Measurements from ENCODE around the gene GFOD1. TPM values are rescaled to one million over a fixed set of nuclear protein-coding genes. Genes with fewer than 3 reads are reported as not detected.

GFOD1 gene
- total and polyA plus RNA-seq, 4 donors = 9.4 to 30.6 (median 17.6) TPM

GRCh38 chr6:13378669-13379590 is 108.5 kb downstream of the GFOD1 start:
- Histone ChIP-seq H3K27ac (ENCODE audit: low read depth, low read length) (no peak overlapping the region), H3K27me3 (ENCODE audit: control insufficient read depth, insufficient read depth, low read length) (no peaks in the 10 kb centered on the region), H3K4me3 (ENCODE audit: low read depth, low read length) (no peak overlapping the region), H3K36me3 (ENCODE audit: control insufficient read depth, insufficient read depth, low read length) (no peaks in the 10 kb centered on the region), H3K4me1 (ENCODE audit: control insufficient read depth, insufficient read depth, low read length) (peaks cover 15% of the 10 kb centered on the region), H3K9me3 (ENCODE audit: control insufficient read depth, insufficient read depth, low read length) (no peaks in the 10 kb centered on the region)
- WGBS (ENCODE audit: insufficient coverage) = 87% methylated on average over 6 of the region's 9 CpGs
- no peak for DNase-seq (ENCODE audit: low read depth in 4 of 6, low spot score in 6 of 6)

- Histone ChIP-seq H3K36me3 (ENCODE audit: control insufficient read depth, insufficient read depth, low read length) (no peaks in the 10 kb centered on the region), H3K27me3 (ENCODE audit: control insufficient read depth, insufficient read depth, low read length) (no peaks in the 10 kb centered on the region), H3K27ac (ENCODE audit: low read depth, low read length) (no peak overlapping the region), H3K9me3 (ENCODE audit: control insufficient read depth, insufficient read depth, low read length) (no peaks in the 10 kb centered on the region), H3K4me3 (ENCODE audit: low read depth, low read length) (no peak overlapping the region), H3K4me1 (ENCODE audit: control insufficient read depth, insufficient read depth, low read length) (peaks cover 21% of the 10 kb centered on the region)
- 87% methylated on average over 2 of the region's 2 CpGs for WGBS (ENCODE audit: insufficient coverage)
- no peak for DNase-seq (ENCODE audit: low read depth in 4 of 6, low spot score in 6 of 6)
Observed at GRCh38 chr6:13377054-13377758, 110.2 kb downstream of the GFOD1 start.

- WGBS (ENCODE audit: insufficient coverage) = 97% methylated on average over 7 of the region's 9 CpGs
- no peak for DNase-seq (ENCODE audit: low read depth in 4 of 6, low spot score in 6 of 6)
Observed at GRCh38 chr6:13375360-13375878, 112.0 kb downstream of the GFOD1 start.

GRCh38 chr6:13373919-13374318 is 113.5 kb downstream of the GFOD1 start:
- H3K4me1 ChIP-seq (ENCODE audit: control insufficient read depth, insufficient read depth, low read length) = peaks cover 11% of the 10 kb centered on the region
- DNase-seq (ENCODE audit: low read depth in 4 of 6, low spot score in 6 of 6) = no peak
- H3K27ac ChIP-seq (ENCODE audit: low read depth, low read length) = no peak overlapping the region
- no peaks in the 10 kb centered on the region for H3K27me3 ChIP-seq (ENCODE audit: control insufficient read depth, insufficient read depth, low read length)
- no peaks in the 10 kb centered on the region for H3K9me3 ChIP-seq (ENCODE audit: control insufficient read depth, insufficient read depth, low read length)
- no peak overlapping the region for H3K4me3 ChIP-seq (ENCODE audit: low read depth, low read length)
- WGBS (ENCODE audit: insufficient coverage) = no CpG with 5 or more reads among the region's 1 CpG
- H3K36me3 ChIP-seq (ENCODE audit: control insufficient read depth, insufficient read depth, low read length) = no peaks in the 10 kb centered on the region

More at GRCh38 chr6:13375360-13375878, 112.0 kb downstream of the GFOD1 start:
- H3K4me3 ChIP-seq (ENCODE audit: low read depth, low read length) = no peak overlapping the region
- no peaks in the 10 kb centered on the region for H3K36me3 ChIP-seq (ENCODE audit: control insufficient read depth, insufficient read depth, low read length)
- no peaks in the 10 kb centered on the region for H3K27me3 ChIP-seq (ENCODE audit: control insufficient read depth, insufficient read depth, low read length)
- no peak overlapping the region for H3K27ac ChIP-seq (ENCODE audit: low read depth, low read length)
- H3K4me1 ChIP-seq (ENCODE audit: control insufficient read depth, insufficient read depth, low read length) = peaks cover 13% of the 10 kb centered on the region
- no peaks in the 10 kb centered on the region for H3K9me3 ChIP-seq (ENCODE audit: control insufficient read depth, insufficient read depth, low read length)

GRCh38 chr6:13373488-13373886 is 113.9 kb downstream of the GFOD1 start:
- Histone ChIP-seq H3K36me3 (ENCODE audit: control insufficient read depth, insufficient read depth, low read length) (no peaks in the 10 kb centered on the region), H3K27me3 (ENCODE audit: control insufficient read depth, insufficient read depth, low read length) (no peaks in the 10 kb centered on the region), H3K27ac (ENCODE audit: low read depth, low read length) (no peak overlapping the region), H3K9me3 (ENCODE audit: control insufficient read depth, insufficient read depth, low read length) (no peaks in the 10 kb centered on the region), H3K4me1 (ENCODE audit: control insufficient read depth, insufficient read depth, low read length) (peaks cover 11% of the 10 kb centered on the region), H3K4me3 (ENCODE audit: low read depth, low read length) (no peak overlapping the region)
- no CpG with 5 or more reads among the region's 1 CpG for WGBS (ENCODE audit: insufficient coverage)
- no peak for DNase-seq (ENCODE audit: low read depth in 4 of 6, low spot score in 6 of 6)

GRCh38 chr6:13372688-13373487 is 114.5 kb downstream of the GFOD1 start:
- Histone ChIP-seq H3K4me3 (ENCODE audit: low read depth, low read length) (no peak overlapping the region), H3K27me3 (ENCODE audit: control insufficient read depth, insufficient read depth, low read length) (no peaks in the 10 kb centered on the region), H3K4me1 (ENCODE audit: control insufficient read depth, insufficient read depth, low read length) (peaks cover 14% of the 10 kb centered on the region), H3K36me3 (ENCODE audit: control insufficient read depth, insufficient read depth, low read length) (no peaks in the 10 kb centered on the region), H3K9me3 (ENCODE audit: control insufficient read depth, insufficient read depth, low read length) (no peaks in the 10 kb centered on the region), H3K27ac (ENCODE audit: low read depth, low read length) (no peak overlapping the region)
- no peak for DNase-seq (ENCODE audit: low read depth in 4 of 6, low spot score in 6 of 6)
- 79% methylated on average over 7 of the region's 9 CpGs for WGBS (ENCODE audit: insufficient coverage)

GRCh38 chr6:13372076-13372475 is 115.3 kb downstream of the GFOD1 start:
- peak in 1 of 6 donors; percentile 79 for DNase-seq (ENCODE audit: low read depth in 4 of 6, low spot score in 6 of 6)
- no peak overlapping the region for H3K4me3 ChIP-seq (ENCODE audit: low read depth, low read length)
- H3K27ac ChIP-seq (ENCODE audit: low read depth, low read length) = no peak overlapping the region
- no peaks in the 10 kb centered on the region for H3K27me3 ChIP-seq (ENCODE audit: control insufficient read depth, insufficient read depth, low read length)
- peaks cover 22% of the 10 kb centered on the region for H3K4me1 ChIP-seq (ENCODE audit: control insufficient read depth, insufficient read depth, low read length)
- H3K36me3 ChIP-seq (ENCODE audit: control insufficient read depth, insufficient read depth, low read length) = no peaks in the 10 kb centered on the region
- H3K9me3 ChIP-seq (ENCODE audit: control insufficient read depth, insufficient read depth, low read length) = no peaks in the 10 kb centered on the region
- 30% methylated on average over 4 of the region's 6 CpGs for WGBS (ENCODE audit: insufficient coverage)

- no peak for DNase-seq (ENCODE audit: low read depth in 4 of 6, low spot score in 6 of 6)
- Histone ChIP-seq H3K36me3 (ENCODE audit: control insufficient read depth, insufficient read depth, low read length) (no peaks in the 10 kb centered on the region), H3K4me3 (ENCODE audit: low read depth, low read length) (no peak overlapping the region), H3K27ac (ENCODE audit: low read depth, low read length) (no peak overlapping the region), H3K4me1 (ENCODE audit: control insufficient read depth, insufficient read depth, low read length) (peaks cover 22% of the 10 kb centered on the region), H3K9me3 (ENCODE audit: control insufficient read depth, insufficient read depth, low read length) (no peaks in the 10 kb centered on the region), H3K27me3 (ENCODE audit: control insufficient read depth, insufficient read depth, low read length) (no peaks in the 10 kb centered on the region)
- 56% methylated on average over 6 of the region's 9 CpGs for WGBS (ENCODE audit: insufficient coverage)
Observed at GRCh38 chr6:13371421-13372072, 115.9 kb downstream of the GFOD1 start.

- DNase-seq (ENCODE audit: low read depth in 4 of 6, low spot score in 6 of 6) = no peak
- H3K27me3 ChIP-seq (ENCODE audit: control insufficient read depth, insufficient read depth, low read length) = no peaks in the 10 kb centered on the region
- no peaks in the 10 kb centered on the region for H3K36me3 ChIP-seq (ENCODE audit: control insufficient read depth, insufficient read depth, low read length)
- WGBS (ENCODE audit: insufficient coverage) = 42% methylated on average over 3 of the region's 5 CpGs
- H3K4me3 ChIP-seq (ENCODE audit: low read depth, low read length) = no peak overlapping the region
- no peaks in the 10 kb centered on the region for H3K9me3 ChIP-seq (ENCODE audit: control insufficient read depth, insufficient read depth, low read length)
- H3K4me1 ChIP-seq (ENCODE audit: control insufficient read depth, insufficient read depth, low read length) = peaks cover 22% of the 10 kb centered on the region
- no peak overlapping the region for H3K27ac ChIP-seq (ENCODE audit: low read depth, low read length)
Observed at GRCh38 chr6:13370623-13371022, 116.8 kb downstream of the GFOD1 start.
